ENCODE measurements around the gene PRDM16.

GRCh38 chr1:3423245-3423829 lies 354.3 kb downstream of the PRDM16 start:
- TF ChIP-seq CTCF (conservative IDR thresholded peaks at IDR 0.05; ENCODE audit: low read length) (no peak), EZH2phosphoT487 (IDR thresholded peaks at IDR 0.05; ENCODE audit: borderline replicate concordance, low read depth, low read length) (no peak)
